GM23338 (cell line): Measurements from ENCODE around the gene KRTAP5-4. TPM values are rescaled to one million over a fixed set of nuclear protein-coding genes. Genes with fewer than 3 reads are reported as not detected.

Experiments used
- ATAC-seq: fragments of 200-7000 bp; cut with Tn5 transposase; 3 replicates; pipeline ENCODE4 v1.9.1; 2020
- DNase-seq: peaks from one replicate; pipeline ENCODE4 v3.0.0-alpha.2; 2015; ENCODE audit warnings: low spot score
- H2AFZ ChIP-seq: fragments of 200-600 bp; sonication (generic); 2 replicates; pipeline ENCODE4 v1.8.0; 2016; ENCODE audit warnings: antibody characterized with exemption, mild to moderate bottlenecking, moderate library complexity
- H3F3A ChIP-seq: fragments of 200-600 bp; sonication (generic); replicated peaks from 2 replicates; pipeline ENCODE4 v1.8.0; 2017; ENCODE audit warnings: antibody characterized with exemption, mixed run types, low read depth
- H3K27ac ChIP-seq: fragments of 200-600 bp; sonication (generic); 2 replicates; pipeline ENCODE4 v1.6.1; 2016; ENCODE audit warnings: low read depth
- H3K27me3 ChIP-seq: fragments of 200-600 bp; sonication (generic); 2 replicates; pipeline ENCODE4 v1.8.0; 2016; ENCODE audit warnings: mild to moderate bottlenecking, mixed run types, moderate library complexity; ENCODE audit not compliant: insufficient read depth
- H3K36me3 ChIP-seq: fragments of 200-600 bp; sonication (generic); 2 replicates; pipeline ENCODE4 v1.8.0; 2016; ENCODE audit warnings: mild to moderate bottlenecking; ENCODE audit not compliant: insufficient read depth
- H3K4me1 ChIP-seq: fragments of 200-600 bp; sonication (generic); 2 replicates; pipeline ENCODE4 v1.8.0; 2016; ENCODE audit warnings: mild to moderate bottlenecking, moderate library complexity; ENCODE audit not compliant: insufficient read depth
- H3K4me2 ChIP-seq: fragments of 200-600 bp; sonication (generic); 2 replicates; pipeline ENCODE4 v1.7.1; 2017; ENCODE audit warnings: mixed run types
- H3K4me3 ChIP-seq: fragments of 200-600 bp; sonication (generic); 2 replicates; pipeline ENCODE4 v1.6.1; 2016; ENCODE audit warnings: mixed run types
- H3K79me2 ChIP-seq: fragments of 200-600 bp; sonication (generic); replicated peaks from 2 replicates; pipeline ENCODE4 v1.8.0; 2017; ENCODE audit warnings: mild to moderate bottlenecking; ENCODE audit not compliant: insufficient read depth
- H3K9me2 ChIP-seq: fragments of 200-600 bp; sonication (generic); 2 replicates; pipeline ENCODE4 v1.8.0; 2017; ENCODE audit not compliant: insufficient read depth
- H4K20me1 ChIP-seq: fragments of 200-600 bp; sonication (generic); replicated peaks from 2 replicates; pipeline ENCODE4 v1.8.0; 2017; ENCODE audit warnings: mild to moderate bottlenecking; ENCODE audit not compliant: insufficient read depth
- H3K27ac Mint-ChIP-seq: 2 replicates; pipeline ENCODE4 v1.8.0; 2020; ENCODE audit warnings: inconsistent platforms, mild to moderate bottlenecking, moderate library complexity, mixed read lengths
- H3K27me3 Mint-ChIP-seq: 3 replicates; pipeline ENCODE4 v1.8.0; 2022; ENCODE audit warnings: low read depth, mild to moderate bottlenecking, moderate library complexity, mixed read lengths, inconsistent platforms; ENCODE audit not compliant: insufficient read depth, poor library complexity
- H3K36me3 Mint-ChIP-seq: 3 replicates; pipeline ENCODE4 v1.8.0; 2021; ENCODE audit warnings: low read depth, mild to moderate bottlenecking, inconsistent platforms, moderate library complexity, mixed read lengths
- H3K4me1 Mint-ChIP-seq: 3 replicates; pipeline ENCODE4 v1.8.0; 2020; ENCODE audit warnings: mild to moderate bottlenecking, inconsistent platforms, mixed read lengths
- H3K4me3 Mint-ChIP-seq: 3 replicates; pipeline ENCODE4 v1.8.0; 2021; ENCODE audit warnings: moderate library complexity, mild to moderate bottlenecking, inconsistent platforms, mixed read lengths
- H3K9me3 Mint-ChIP-seq: 3 replicates; pipeline ENCODE4 v1.8.0; 2020; ENCODE audit warnings: moderate library complexity, mild to moderate bottlenecking, inconsistent platforms, mixed read lengths
- CTCF ChIP-seq, 2 experiments: fragments of 200-600 bp in 1 of 2; sonication (generic) in 1 of 2; conservative IDR thresholded peaks; 2 replicates each; pipeline versions ENCODE4 v1.5.1 to v1.6.1; 2016 to 2017; ENCODE audit warnings: antibody characterized with exemption in 2 of 2, low read depth in 2 of 2, mild to moderate bottlenecking in 2 of 2, moderate library complexity in 1 of 2
- ETS1 ChIP-seq: IDR thresholded peaks from 2 replicates; pipeline ENCODE4 v1.6.1; 2016; ENCODE audit warnings: antibody characterized with exemption
- NANOG ChIP-seq: IDR thresholded peaks from 2 replicates; pipeline ENCODE4 v1.6.1; 2016; ENCODE audit warnings: antibody characterized with exemption, borderline replicate concordance
- POLR2AphosphoS5 ChIP-seq: IDR thresholded peaks from 2 replicates; pipeline ENCODE4 v1.6.1; 2016; ENCODE audit warnings: antibody characterized with exemption, low read depth
- ZNF462 ChIP-seq: fragments of 250-450 bp; sonication (Bioruptor Pico); IDR thresholded peaks from 2 replicates; pipeline ENCODE4 v1.5.0; 2020; ENCODE audit warnings: mild to moderate bottlenecking, moderate library complexity
- polyA plus RNA-seq: library from polyadenylated mRNA; unstranded; fragments of >200 nt; fragmentation: Nextera tagmentation; extraction: Ambion mirVana; gene quantifications from 2 replicates; pipeline ENCODE4 v1.2.1, GENCODE V29; 2016
- total RNA-seq: library from RNA; depleted of rRNA; stranded (reverse); fragments of >200 nt; shearing (Covaris generic); gene quantifications from 2 replicates; pipeline ENCODE4 v1.2.3, GENCODE V29; 2014

Gene KRTAP5-4
- total and polyA plus RNA-seq, 2 experiments from 2014 or later = not detected

GRCh38 chr11:1573077-1573902 is 48.6 kb downstream of the KRTAP5-4 start:
- H3K4me2 ChIP-seq = peak overlapping the region; percentile 90
- H3K36me3 Mint-ChIP-seq = no peaks in the 10 kb centered on the region
- ATAC-seq = peak; percentile 16
- H3K27me3 Mint-ChIP-seq = peaks cover 58% of the 10 kb centered on the region
- H4K20me1 ChIP-seq = no peaks in the 10 kb centered on the region
- DNase-seq = no peak
- no peak overlapping the region for H3K27ac Mint-ChIP-seq
- peaks cover 13% of the 10 kb centered on the region for H3K4me1 Mint-ChIP-seq
- H3K27ac ChIP-seq = no peak overlapping the region
- TF ChIP-seq POLR2AphosphoS5 (no peak), ZNF462 (CRISPR knock-in tag) (no peak), NANOG (no peak), ETS1 (no peak), CTCF (conservative IDR thresholded peaks at IDR 0.05; ENCODE audit: low read depth in 2 of 2) (no peak)
- H3K9me2 ChIP-seq = no peaks in the 10 kb centered on the region
- H3K4me1 ChIP-seq = peaks cover 28% of the 10 kb centered on the region
- H3K9me3 Mint-ChIP-seq = peaks cover 3% of the 10 kb centered on the region; the same call in 2 of the 3 replicates
- peak overlapping the region; percentile 44 for H3K4me3 Mint-ChIP-seq
- H2AFZ ChIP-seq = no peak overlapping the region
- H3K27me3 ChIP-seq = peaks cover 63% of the 10 kb centered on the region
- H3K4me3 ChIP-seq = peak overlapping the region; percentile 60
- peaks cover 8% of the 10 kb centered on the region; the same call in 1 of the 2 replicates for H3F3A ChIP-seq
- H3K79me2 ChIP-seq = no peaks in the 10 kb centered on the region
- H3K36me3 ChIP-seq = no peaks in the 10 kb centered on the region
